Cardiac muscle cell (in vitro differentiated cells and primary cell): ENCODE data around the gene EHF. TPM values are rescaled to one million over a fixed set of nuclear protein-coding genes. Genes with fewer than 3 reads are reported as not detected.

Source experiments
- DNase-seq, 2 donors: peaks; one replicate each; pipeline versions ENCODE4 v3.0.0 to v3.0.0-alpha.2; 2010 to 2017; ENCODE audit warnings: low read depth in 1 of 2, low spot score in 1 of 2
- H3K27ac ChIP-seq: fragments of 200-600 bp; sonication (generic); 2 replicates; pipeline ENCODE4 v1.5.1; 2016
- H3K27me3 ChIP-seq: fragments of 200-600 bp; sonication (generic); 2 replicates; pipeline ENCODE4 v1.6.0; 2016; ENCODE audit warnings: control low read depth
- H3K36me3 ChIP-seq: fragments of 200-600 bp; sonication (generic); 2 replicates; pipeline ENCODE4 v1.5.1; 2016; ENCODE audit warnings: control low read depth
- H3K4me1 ChIP-seq: fragments of 200-600 bp; sonication (generic); 2 replicates; pipeline ENCODE4 v1.8.1; 2017; ENCODE audit warnings: low read depth, mild to moderate bottlenecking, mixed run types
- H3K4me3 ChIP-seq: fragments of 200-600 bp; sonication (generic); 2 replicates; pipeline ENCODE4 v1.5.1; 2016; ENCODE audit warnings: mild to moderate bottlenecking
- H3K9me3 ChIP-seq: fragments of 200-600 bp; sonication (generic); 2 replicates; pipeline ENCODE4 v1.5.1; 2017; ENCODE audit warnings: low read depth, mild to moderate bottlenecking, control low read depth
- CTCF ChIP-seq: IDR thresholded peaks from 2 replicates; pipeline ENCODE4 v1.5.1; 2012; ENCODE audit warnings: low read depth, mild to moderate bottlenecking, low read length
- polyA plus RNA-seq: library from polyadenylated mRNA; unstranded; fragments of >200 nt; fragmentation: Nextera tagmentation; extraction: Ambion mirVana; gene quantifications from 2 replicates; pipeline ENCODE4 v1.2.1, GENCODE V29; 2016
- total RNA-seq: library from RNA; depleted of rRNA; stranded (reverse); fragments of >200 nt; gene quantifications from 2 replicates; pipeline ENCODE4 v1.2.3, GENCODE V29; 2016

EHF gene
- total and polyA plus RNA-seq, 2 experiments from 2014 or later, result not detected

- no peaks in the 10 kb centered on the region for H3K9me3 ChIP-seq
- no peaks in the 10 kb centered on the region for H3K27me3 ChIP-seq
- DNase-seq, result peak in 1 of 2 donors; percentile 75
- no peak overlapping the region for H3K4me3 ChIP-seq
- no peaks in the 10 kb centered on the region for H3K4me1 ChIP-seq
- H3K27ac ChIP-seq, result no peak overlapping the region
- no peaks in the 10 kb centered on the region for H3K36me3 ChIP-seq
- TF ChIP-seq CTCF, result no peak
Observed at GRCh38 chr11:34654483-34655334, 33.8 kb downstream of the EHF start.

- Histone ChIP-seq H3K36me3 (no peaks in the 10 kb centered on the region), H3K4me3 (no peak overlapping the region), H3K4me1 (no peaks in the 10 kb centered on the region), H3K27me3 (no peaks in the 10 kb centered on the region), H3K27ac (no peak overlapping the region), H3K9me3 (no peaks in the 10 kb centered on the region)
- DNase-seq, result peak in 1 of 2 donors; percentile 77
- TF ChIP-seq CTCF, result no peak
Observed at GRCh38 chr11:34655335-34656008, 34.6 kb downstream of the EHF start.

- no peaks in the 10 kb centered on the region for H3K36me3 ChIP-seq
- H3K9me3 ChIP-seq, result no peaks in the 10 kb centered on the region
- no peak for TF ChIP-seq CTCF
- H3K27ac ChIP-seq, result no peak overlapping the region
- H3K4me3 ChIP-seq, result no peak overlapping the region
- DNase-seq, result peak in 1 of 2 donors; percentile 35
- no peaks in the 10 kb centered on the region for H3K27me3 ChIP-seq
- no peaks in the 10 kb centered on the region for H3K4me1 ChIP-seq
Observed at GRCh38 chr11:34656062-34656720, 35.3 kb downstream of the EHF start.

- H3K36me3 ChIP-seq, result no peaks in the 10 kb centered on the region
- H3K4me3 ChIP-seq, result no peak overlapping the region
- H3K27me3 ChIP-seq, result no peaks in the 10 kb centered on the region
- no peaks in the 10 kb centered on the region for H3K9me3 ChIP-seq
- TF ChIP-seq CTCF, result no peak
- H3K27ac ChIP-seq, result no peak overlapping the region
- DNase-seq, result no peak
- no peaks in the 10 kb centered on the region for H3K4me1 ChIP-seq
Observed at GRCh38 chr11:34658071-34659015, 37.5 kb downstream of the EHF start.
